HG03025 (cell line): Measurements from ENCODE around the gene TMSB15A.
"Not testable (repeated sequence)": the region's sequence is repeated elsewhere in the genome, so short reads cannot be mapped to it uniquely, and the experiment has no call there.

Experiments used
- ATAC-seq: cut with Tn5 transposase; IDR thresholded peaks from one replicate; pipeline ENCODE4 v1.9.1; 2021; ENCODE audit warnings: mild to moderate bottlenecking, moderate library complexity; ENCODE audit not compliant: unreplicated experiment, low FRiP score

The TMSB15A gene

GRCh38 chrX:102515975-102516941, at the start of gene TMSB15A:
Gene TMSB15A (minus strand): TSS chrX:102516739.
- peak; percentile 65 for ATAC-seq

DNA sequence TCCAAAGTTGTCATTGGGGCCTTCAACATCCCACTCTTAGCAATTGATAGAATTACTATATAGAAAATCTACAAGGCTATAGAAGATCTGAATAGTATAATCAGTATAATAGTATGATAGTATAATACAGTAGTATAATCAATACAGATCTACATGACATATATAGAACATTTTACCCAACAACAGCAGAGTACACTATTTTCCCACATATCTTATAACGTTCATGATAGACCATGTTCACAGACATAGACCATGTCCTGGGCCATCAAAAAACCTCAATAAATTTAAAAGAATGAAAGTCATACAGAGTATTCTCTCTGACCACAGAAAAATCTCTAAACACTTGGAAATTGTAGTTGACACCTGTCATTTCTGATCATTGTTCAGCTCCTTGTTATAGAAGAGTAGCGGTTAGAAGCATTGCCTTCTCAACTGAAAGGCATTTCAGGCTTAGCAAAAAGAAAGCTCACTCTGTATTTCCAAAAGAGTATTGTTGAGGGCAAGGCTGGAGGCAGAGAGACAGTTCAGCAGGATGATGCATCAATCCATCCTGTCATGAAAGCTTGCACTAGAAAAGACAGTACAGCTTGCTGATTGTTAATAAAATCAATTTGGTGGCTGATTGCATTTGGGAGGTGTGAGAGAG, 44.0 kb upstream of the TMSB15A start:
- no peak for ATAC-seq

- ATAC-seq: no peak
These were observed 42.1 kb upstream of the TMSB15A start for GRCh38 chrX:102558607-102559006.

- no peak for ATAC-seq
These were observed 31.7 kb upstream of the TMSB15A start for GRCh38 chrX:102548231-102548630.

- ATAC-seq: no peak
These were observed 30.4 kb upstream of the TMSB15A start for GRCh38 chrX:102546828-102547493.

DNA sequence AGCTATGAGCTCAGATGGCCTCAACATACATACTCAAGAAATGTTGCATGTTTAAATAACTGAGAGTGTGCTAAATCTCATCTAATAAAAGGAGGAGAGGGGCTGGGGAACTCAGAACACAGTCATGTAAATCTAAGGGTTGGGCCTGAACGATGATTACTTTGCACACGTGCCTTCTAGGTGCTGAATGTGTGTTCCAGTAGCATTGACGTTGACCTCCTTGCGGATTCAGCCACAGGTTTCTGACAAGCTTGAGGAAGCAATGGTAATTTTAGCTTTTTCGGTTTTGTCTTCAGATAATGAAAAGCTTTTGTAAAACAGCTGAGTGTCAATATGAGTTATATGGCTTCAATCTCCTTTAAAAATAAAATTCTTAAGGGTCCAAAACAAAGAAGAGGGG, 29.6 kb upstream of the TMSB15A start:
- ATAC-seq: not testable (repeated sequence)

DNA sequence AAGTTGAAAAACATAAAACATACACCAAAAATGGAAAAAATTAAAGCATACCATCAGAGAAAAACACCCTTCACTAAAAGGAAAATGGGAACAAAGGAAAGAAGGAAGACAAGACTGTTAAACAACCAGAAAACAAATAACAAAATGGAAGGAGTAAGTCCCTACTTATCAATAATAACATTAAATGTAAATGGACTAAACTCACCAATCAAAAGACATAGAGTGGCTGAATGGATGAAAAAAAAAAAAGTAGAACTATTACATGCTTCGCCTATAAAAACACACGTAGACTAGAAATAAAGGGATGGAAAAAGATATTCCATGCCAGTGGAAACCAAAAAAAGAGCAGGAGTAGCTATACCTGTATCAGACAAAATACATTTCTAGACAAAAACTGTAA, 19.4 kb upstream of the TMSB15A start:
- no peak for ATAC-seq

- no peak for ATAC-seq
These were observed 787 bp upstream of the TMSB15A start for GRCh38 chrX:102517326-102517725.

- ATAC-seq: no peak
These were observed 2.0 kb downstream of the TMSB15A start for GRCh38 chrX:102514536-102514935.

GRCh38 chrX:102498732-102499131, 17.8 kb downstream of the TMSB15A start:
- ATAC-seq: no peak

GRCh38 chrX:102491766-102492165, 24.8 kb downstream of the TMSB15A start:
- ATAC-seq: no peak

- ATAC-seq: not testable (repeated sequence)
These were observed 37.8 kb downstream of the TMSB15A start for GRCh38 chrX:102478765-102479164.

DNA sequence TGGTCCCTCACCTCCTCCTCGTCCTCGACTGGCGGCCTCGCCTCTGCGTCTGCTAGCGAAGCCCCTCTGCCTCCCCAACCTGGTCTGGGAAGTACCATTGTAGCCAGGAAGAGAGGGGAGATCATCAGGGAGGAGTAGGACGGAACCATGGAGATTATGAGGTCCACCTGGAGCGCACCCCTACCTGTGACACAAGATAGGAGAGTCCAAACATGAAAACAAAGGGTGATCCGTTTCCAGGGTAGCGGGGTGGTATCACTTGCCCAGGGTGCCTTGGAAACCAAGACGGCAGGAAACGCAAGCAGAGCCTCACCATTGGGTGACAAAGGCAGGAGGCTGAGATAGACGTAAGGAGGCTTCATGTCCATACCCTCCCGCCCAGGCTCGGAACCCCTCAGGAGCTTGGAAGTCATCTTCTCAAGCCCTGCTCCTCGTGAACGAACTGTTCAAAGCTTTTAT, 44.7 kb downstream of the TMSB15A start, which contains the start of gene TCP11X2:
TCP11X2 (minus strand) TSS at position 51 of the 459 bp plus-strand sequence.
- ATAC-seq: not testable (repeated sequence)

DNA sequence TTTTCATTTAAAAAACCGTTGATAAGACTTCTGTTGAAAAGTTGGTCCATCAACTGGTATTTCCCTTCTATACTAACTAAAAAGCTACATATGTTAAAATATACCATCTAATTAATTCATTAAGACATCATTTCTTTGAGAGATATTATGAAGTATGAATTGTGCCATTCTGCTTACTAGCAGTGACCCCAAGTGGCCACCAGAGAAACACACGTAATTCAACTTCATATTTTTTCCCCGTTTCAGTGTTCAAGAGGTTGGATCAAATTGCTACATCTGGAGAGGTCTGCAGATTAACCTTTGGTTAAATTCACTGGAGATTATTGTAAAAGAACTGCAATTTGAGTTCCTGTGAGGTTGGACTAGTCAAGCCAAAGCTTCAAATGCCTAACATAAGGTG, 46.3 kb downstream of the TMSB15A start:
- ATAC-seq: not testable (repeated sequence)
